ENCODE results near the gene IRF9.

DNA sequence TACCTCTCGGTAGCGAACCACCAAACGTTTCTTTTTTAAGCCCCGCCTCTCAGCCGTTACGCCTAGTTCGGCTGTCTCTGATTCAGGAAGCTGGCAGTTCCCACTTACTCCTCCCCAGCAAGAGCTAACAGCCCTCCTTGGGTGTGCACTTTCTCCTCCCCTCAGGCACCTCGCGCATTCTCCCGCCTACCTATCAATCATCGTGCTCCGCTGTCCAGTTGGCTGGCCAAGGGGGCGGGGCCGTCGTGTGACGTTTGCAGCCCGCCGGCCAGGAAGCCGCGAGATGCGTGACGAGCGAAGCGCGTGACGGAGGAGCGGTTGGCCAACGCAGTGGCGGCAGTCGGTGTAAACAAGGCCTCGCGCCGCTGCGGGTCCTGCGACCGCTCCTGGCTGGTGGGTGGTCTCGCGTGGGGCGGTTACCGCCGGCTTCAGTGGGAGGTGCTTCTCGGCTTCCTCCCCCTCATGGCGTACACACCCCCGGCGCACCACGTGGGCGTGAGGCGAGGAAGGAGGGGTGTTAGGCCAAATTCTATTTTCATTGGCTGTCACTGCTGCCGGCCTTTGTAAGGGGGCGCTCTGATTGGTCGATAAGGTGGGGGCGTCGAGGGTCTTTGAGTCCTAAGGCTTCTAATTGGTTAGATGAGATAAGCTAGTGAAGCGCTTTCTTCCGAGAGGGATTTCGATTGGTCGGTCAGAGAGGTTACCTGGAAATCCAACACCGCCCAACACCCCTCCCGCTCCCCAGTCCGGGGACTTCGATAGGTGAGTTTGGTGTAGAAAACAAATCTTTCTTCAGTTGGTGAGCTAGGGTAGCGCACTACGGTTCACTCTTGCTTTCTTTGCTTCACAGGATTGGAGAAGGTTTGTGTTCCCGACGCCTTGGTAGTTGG, 46.3 kb upstream of the IRF9 start, which contains the start of the genes DCAF11 and NRL:
- peak; percentile 24 for TF ChIP-seq EP300 (IDR thresholded peaks at IDR 0.05)
- TF ChIP-seq POLR2A (IDR thresholded peaks at IDR 0.05): peak in 1 of 2 donors; percentile 13
- peak; percentile 89 for TF ChIP-seq POLR2AphosphoS5 (IDR thresholded peaks at IDR 0.05)
